GM19238 (cell line): Measurements from ENCODE around the gene KNDC1.
"Not testable (repeated sequence)": the region's sequence is repeated elsewhere in the genome, so short reads cannot be mapped to it uniquely, and the experiment has no call there.

Experiments used
- DNase-seq: peaks from one replicate; pipeline ENCODE4 v3.0.0; 2011; ENCODE audit warnings: low spot score; ENCODE audit not compliant: insufficient read length

Gene KNDC1

GRCh38 chr10:133218891-133219290, 58.9 kb downstream of the KNDC1 start:
- no peak for DNase-seq

- DNase-seq: no peak
Measured at GRCh38 chr10:133219782-133220181, 59.8 kb downstream of the KNDC1 start.

- no peak for DNase-seq
Measured at GRCh38 chr10:133221331-133221730, 61.3 kb downstream of the KNDC1 start.

- DNase-seq: not testable (repeated sequence)
Measured at GRCh38 chr10:133221756-133222155, 61.7 kb downstream of the KNDC1 start.

GRCh38 chr10:133224076-133224475, 64.1 kb downstream of the KNDC1 start:
- DNase-seq: no peak

GRCh38 chr10:133224756-133225372, 64.8 kb downstream of the KNDC1 start:
- no peak for DNase-seq

- no peak for DNase-seq
Measured at GRCh38 chr10:133225707-133226191, 65.7 kb downstream of the KNDC1 start.

GRCh38 chr10:133226251-133226808, 66.3 kb downstream of the KNDC1 start:
- DNase-seq: no peak

- DNase-seq: no peak
Measured at GRCh38 chr10:133227256-133227655, 67.2 kb downstream of the KNDC1 start.

GRCh38 chr10:133229265-133230043, 69.4 kb downstream of the KNDC1 start:
- no peak for DNase-seq

- no peak for DNase-seq
Measured at GRCh38 chr10:133230044-133230361, 70.0 kb downstream of the KNDC1 start, which contains the start of gene UTF1. Gene UTF1, plus strand, starts transcription at chr10:133230217. Its CDS starts 72 bp downstream, at chr10:133230289.

- no peak for DNase-seq
Measured at GRCh38 chr10:133230387-133231195, 70.6 kb downstream of the KNDC1 start.

GRCh38 chr10:133231244-133231945, 71.4 kb downstream of the KNDC1 start:
- DNase-seq: no peak

- DNase-seq: no peak
Measured at GRCh38 chr10:133231946-133232574, 72.0 kb downstream of the KNDC1 start.

- DNase-seq: not testable (repeated sequence)
Measured at GRCh38 chr10:133234796-133235195, 74.8 kb downstream of the KNDC1 start.

GRCh38 chr10:133235265-133235855, 75.3 kb downstream of the KNDC1 start:
- no peak for DNase-seq

GRCh38 chr10:133235932-133236331, 75.9 kb downstream of the KNDC1 start:
- no peak for DNase-seq

- DNase-seq: no peak
Measured at GRCh38 chr10:133236401-133237240, 76.6 kb downstream of the KNDC1 start.

GRCh38 chr10:133237241-133237587, 77.2 kb downstream of the KNDC1 start:
- no peak for DNase-seq
